HEK293 (cell line): ENCODE measurements around the gene TUBGCP6.

Experiments
- CTCF ChIA-PET: fragments of 350-600 bp; formaldehyde crosslinking; extraction: SDS; loops from one replicate; lab custom pipeline; 2021; ENCODE audit warnings: antibody characterized with exemption; lab: Yijun Ruan, JAX
- POLR2A ChIA-PET: fragments of 300-600 bp; formaldehyde crosslinking; extraction: SDS; loops from one replicate; lab custom pipeline; 2020; ENCODE audit warnings: antibody characterized with exemption, inconsistent platforms; lab: Yijun Ruan, JAX
- H3K27ac ChIP-seq: fragments of 200-500 bp; sonication (Bioruptor generic); 2 replicates; pipeline ENCODE4 v1.5.1; 2014; ENCODE audit warnings: low read depth, low read length, control low read depth, inconsistent platforms; ENCODE audit errors: extremely low read depth
- H3K36me3 ChIP-seq, 2 experiments: fragments of 200-500 bp in 1 of 2; sonication (Bioruptor generic) in 1 of 2; 1 replicate in 1 of 2; 2 replicates in 1 of 2; pipeline ENCODE4 v1.5.1; 2014 to 2017; ENCODE audit warnings: inconsistent platforms in 2 of 2, low read length in 2 of 2; ENCODE audit not compliant: control insufficient read depth in 2 of 2, insufficient read depth in 1 of 2
- H3K4me1 ChIP-seq: fragments of 200-500 bp; sonication (Bioruptor generic); 2 replicates; pipeline ENCODE4 v1.5.1; 2014; ENCODE audit warnings: mild to moderate bottlenecking, low read length, inconsistent platforms; ENCODE audit not compliant: control insufficient read depth, insufficient read depth
- H3K4me3 ChIP-seq: 2 replicates; pipeline ENCODE4 v1.5.1; 2011; ENCODE audit warnings: low read depth, mild to moderate bottlenecking, control low read depth, low read length, moderate library complexity
- H3K9me3 ChIP-seq: fragments of 200-500 bp; sonication (Bioruptor generic); 2 replicates; pipeline ENCODE4 v1.5.1; 2014; ENCODE audit warnings: low read depth, low read length, inconsistent platforms; ENCODE audit not compliant: control insufficient read depth, insufficient read depth
- GLIS2 ChIP-seq: fragments of 450-650 bp; formaldehyde crosslinking; IDR thresholded peaks from 2 replicates; pipeline ENCODE4 v1.5.1; 2016; ENCODE audit warnings: missing biosample characterization, missing genetic modification characterization
- KLF8 ChIP-seq: fragments of 450-650 bp; formaldehyde crosslinking; IDR thresholded peaks from 2 replicates; pipeline ENCODE4 v1.5.1; 2016; ENCODE audit warnings: missing biosample characterization, missing genetic modification characterization
- KLF9 ChIP-seq: fragments of 450-650 bp; formaldehyde crosslinking; IDR thresholded peaks from 2 replicates; pipeline ENCODE4 v1.5.1; 2016; ENCODE audit warnings: missing biosample characterization, missing genetic modification characterization, low read depth
- OSR2 ChIP-seq: fragments of 450-650 bp; formaldehyde crosslinking; IDR thresholded peaks from 2 replicates; pipeline ENCODE4 v1.5.1; 2016; ENCODE audit warnings: missing biosample characterization, missing genetic modification characterization
- OVOL3 ChIP-seq: fragments of 450-650 bp; formaldehyde crosslinking; IDR thresholded peaks from 2 replicates; pipeline ENCODE4 v1.5.1; 2016; ENCODE audit warnings: missing biosample characterization, missing genetic modification characterization
- REPIN1 ChIP-seq: fragments of 450-650 bp; formaldehyde crosslinking; IDR thresholded peaks from 2 replicates; pipeline ENCODE4 v1.5.1; 2017; ENCODE audit warnings: missing biosample characterization, missing genetic modification characterization, low read depth
- ZFP69B ChIP-seq: fragments of 450-650 bp; formaldehyde crosslinking; IDR thresholded peaks from 2 replicates; pipeline ENCODE4 v1.5.1; 2016; ENCODE audit warnings: missing biosample characterization, missing genetic modification characterization
- ZIC2 ChIP-seq: fragments of 450-650 bp; formaldehyde crosslinking; IDR thresholded peaks from 2 replicates; pipeline ENCODE4 v1.5.1; 2016; ENCODE audit warnings: missing biosample characterization, missing genetic modification characterization
- ZNF169 ChIP-seq: fragments of 450-650 bp; formaldehyde crosslinking; IDR thresholded peaks from 2 replicates; pipeline ENCODE4 v1.5.1; 2016; ENCODE audit warnings: missing biosample characterization, missing genetic modification characterization
- ZNF202 ChIP-seq: fragments of 450-650 bp; formaldehyde crosslinking; IDR thresholded peaks from 2 replicates; pipeline ENCODE4 v1.5.1; 2016; ENCODE audit warnings: missing biosample characterization, missing genetic modification characterization, borderline replicate concordance
- ZNF211 ChIP-seq: fragments of 450-650 bp; formaldehyde crosslinking; IDR thresholded peaks from 2 replicates; pipeline ENCODE4 v1.5.1; 2016; ENCODE audit warnings: low read depth, missing biosample characterization, missing genetic modification characterization
- ZNF221 ChIP-seq: fragments of 450-650 bp; formaldehyde crosslinking; IDR thresholded peaks from 2 replicates; pipeline ENCODE4 v1.5.1; 2017; ENCODE audit warnings: missing biosample characterization, missing genetic modification characterization, borderline replicate concordance
- ZNF404 ChIP-seq: fragments of 450-650 bp; formaldehyde crosslinking; IDR thresholded peaks from 2 replicates; pipeline ENCODE4 v1.5.1; 2017; ENCODE audit warnings: missing biosample characterization, missing genetic modification characterization
- ZNF521 ChIP-seq: fragments of 450-650 bp; formaldehyde crosslinking; IDR thresholded peaks from 2 replicates; pipeline ENCODE4 v1.5.1; 2017; ENCODE audit warnings: missing biosample characterization, mild to moderate bottlenecking, missing genetic modification characterization
- ZNF529 ChIP-seq: fragments of 450-650 bp; formaldehyde crosslinking; IDR thresholded peaks from 2 replicates; pipeline ENCODE4 v1.5.1; 2017; ENCODE audit warnings: missing genetic modification characterization, missing biosample characterization; ENCODE audit not compliant: insufficient replicate concordance
- ZNF785 ChIP-seq: fragments of 450-650 bp; formaldehyde crosslinking; IDR thresholded peaks from 2 replicates; pipeline ENCODE4 v1.5.1; 2016; ENCODE audit warnings: missing biosample characterization, missing genetic modification characterization
- TF ChIP-seq, protein P1 (sequence below): fragments of 450-650 bp; formaldehyde crosslinking; IDR thresholded peaks from 2 replicates; pipeline ENCODE4 v1.5.1; 2016; ENCODE audit warnings: missing biosample characterization, missing genetic modification characterization, low read depth
- TF ChIP-seq, protein P2 (sequence below): fragments of 450-650 bp; formaldehyde crosslinking; IDR thresholded peaks from 2 replicates; pipeline ENCODE4 v1.5.1; 2016; ENCODE audit warnings: missing biosample characterization, missing genetic modification characterization
- TF ChIP-seq, protein P3 (sequence below): fragments of 450-650 bp; formaldehyde crosslinking; IDR thresholded peaks from 2 replicates; pipeline ENCODE4 v1.5.1; 2016; ENCODE audit warnings: missing biosample characterization, missing genetic modification characterization
- TF ChIP-seq, protein P4 (sequence below): fragments of 450-650 bp; formaldehyde crosslinking; IDR thresholded peaks from 2 replicates; pipeline ENCODE4 v1.5.1; 2016; ENCODE audit warnings: missing biosample characterization, missing genetic modification characterization, low read depth
- TF ChIP-seq, protein P5 (sequence below): IDR thresholded peaks from 2 replicates; pipeline ENCODE4 v1.6.1; 2011; ENCODE audit warnings: mild to moderate bottlenecking, low read depth, low read length, borderline replicate concordance
- TF ChIP-seq, protein P6 (sequence below): fragments of 450-650 bp; formaldehyde crosslinking; IDR thresholded peaks from 2 replicates; pipeline ENCODE4 v1.5.1; 2017; ENCODE audit warnings: missing biosample characterization, mild to moderate bottlenecking, missing genetic modification characterization, moderate library complexity

Gene TUBGCP6

DNA sequence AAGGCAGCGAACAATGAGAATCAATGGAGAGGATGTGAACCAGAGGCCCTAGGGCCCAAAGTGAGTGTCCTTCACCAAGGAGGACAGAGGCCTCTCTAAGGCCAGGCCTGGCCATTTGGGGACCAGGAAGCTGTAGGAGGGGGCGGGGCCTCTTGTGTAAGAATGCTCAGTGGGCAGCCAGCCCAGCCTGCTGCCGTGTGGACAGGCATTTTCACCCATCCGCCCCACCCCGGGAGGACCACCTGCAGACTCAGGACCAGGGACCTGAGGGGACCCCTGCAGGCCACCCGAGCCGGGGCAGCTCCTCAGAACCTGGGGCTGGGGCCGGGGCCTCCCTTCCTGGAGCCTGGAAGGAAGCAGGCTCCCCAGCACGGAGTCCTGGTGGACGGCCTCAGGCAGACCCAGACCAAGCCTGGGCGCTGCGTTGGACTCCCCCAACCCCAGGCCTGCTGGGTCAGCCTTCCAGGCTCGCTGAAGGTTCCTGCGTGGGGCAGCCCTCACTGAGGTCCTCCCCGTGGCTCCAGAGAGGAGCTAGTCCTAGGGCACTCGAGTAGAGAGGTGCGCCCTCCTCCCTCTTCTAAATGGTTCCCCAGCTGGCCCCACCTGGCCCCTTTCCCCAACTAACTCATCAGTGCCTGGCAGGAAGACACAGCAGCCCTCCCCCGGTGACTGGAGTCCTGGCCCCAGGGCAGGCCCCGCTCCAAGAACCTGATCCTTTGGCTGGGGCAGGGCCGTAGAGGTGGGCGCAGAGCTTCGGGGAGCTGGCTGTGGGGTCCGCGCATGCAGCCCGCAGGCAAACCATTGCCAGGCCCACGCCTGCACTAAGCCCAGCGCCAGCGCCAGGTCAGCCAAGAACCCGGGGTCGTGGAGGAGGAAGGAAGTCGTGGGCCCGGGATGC lies 60.6 kb downstream of the TUBGCP6 start:
- Histone ChIP-seq H3K4me3 (no peak overlapping the region), H3K36me3 (peaks cover 0 to 24% of the 10 kb centered on the region in 2 experiments; a peak in 1 of 3 replicates), H3K9me3 (no peaks in the 10 kb centered on the region), H3K27ac (no peak overlapping the region), H3K4me1 (peaks cover 14% of the 10 kb centered on the region)
- no peak for TF ChIP-seq ZNF785
- no peak for TF ChIP-seq ZNF202
- TF ChIP-seq, protein P1, sequence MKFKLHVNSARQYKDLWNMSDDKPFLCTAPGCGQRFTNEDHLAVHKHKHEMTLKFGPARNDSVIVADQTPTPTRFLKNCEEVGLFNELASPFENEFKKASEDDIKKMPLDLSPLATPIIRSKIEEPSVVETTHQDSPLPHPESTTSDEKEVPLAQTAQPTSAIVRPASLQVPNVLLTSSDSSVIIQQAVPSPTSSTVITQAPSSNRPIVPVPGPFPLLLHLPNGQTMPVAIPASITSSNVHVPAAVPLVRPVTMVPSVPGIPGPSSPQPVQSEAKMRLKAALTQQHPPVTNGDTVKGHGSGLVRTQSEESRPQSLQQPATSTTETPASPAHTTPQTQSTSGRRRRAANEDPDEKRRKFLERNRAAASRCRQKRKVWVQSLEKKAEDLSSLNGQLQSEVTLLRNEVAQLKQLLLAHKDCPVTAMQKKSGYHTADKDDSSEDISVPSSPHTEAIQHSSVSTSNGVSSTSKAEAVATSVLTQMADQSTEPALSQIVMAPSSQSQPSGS (tag by site-specific recombination): no peak
- no peak for TF ChIP-seq ZNF169 (tag by site-specific recombination)
- peak; percentile 64 for TF ChIP-seq GLIS2 (tag by site-specific recombination)
- no peak for TF ChIP-seq ZNF529
- no peak for TF ChIP-seq ZNF521 (tag by site-specific recombination)
- TF ChIP-seq, protein P2, sequence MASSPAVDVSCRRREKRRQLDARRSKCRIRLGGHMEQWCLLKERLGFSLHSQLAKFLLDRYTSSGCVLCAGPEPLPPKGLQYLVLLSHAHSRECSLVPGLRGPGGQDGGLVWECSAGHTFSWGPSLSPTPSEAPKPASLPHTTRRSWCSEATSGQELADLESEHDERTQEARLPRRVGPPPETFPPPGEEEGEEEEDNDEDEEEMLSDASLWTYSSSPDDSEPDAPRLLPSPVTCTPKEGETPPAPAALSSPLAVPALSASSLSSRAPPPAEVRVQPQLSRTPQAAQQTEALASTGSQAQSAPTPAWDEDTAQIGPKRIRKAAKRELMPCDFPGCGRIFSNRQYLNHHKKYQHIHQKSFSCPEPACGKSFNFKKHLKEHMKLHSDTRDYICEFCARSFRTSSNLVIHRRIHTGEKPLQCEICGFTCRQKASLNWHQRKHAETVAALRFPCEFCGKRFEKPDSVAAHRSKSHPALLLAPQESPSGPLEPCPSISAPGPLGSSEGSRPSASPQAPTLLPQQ (tag by site-specific recombination): 0 out of 2 replicates have a peak, but pooled peaks have one; percentile 11
- TF ChIP-seq, protein P3, sequence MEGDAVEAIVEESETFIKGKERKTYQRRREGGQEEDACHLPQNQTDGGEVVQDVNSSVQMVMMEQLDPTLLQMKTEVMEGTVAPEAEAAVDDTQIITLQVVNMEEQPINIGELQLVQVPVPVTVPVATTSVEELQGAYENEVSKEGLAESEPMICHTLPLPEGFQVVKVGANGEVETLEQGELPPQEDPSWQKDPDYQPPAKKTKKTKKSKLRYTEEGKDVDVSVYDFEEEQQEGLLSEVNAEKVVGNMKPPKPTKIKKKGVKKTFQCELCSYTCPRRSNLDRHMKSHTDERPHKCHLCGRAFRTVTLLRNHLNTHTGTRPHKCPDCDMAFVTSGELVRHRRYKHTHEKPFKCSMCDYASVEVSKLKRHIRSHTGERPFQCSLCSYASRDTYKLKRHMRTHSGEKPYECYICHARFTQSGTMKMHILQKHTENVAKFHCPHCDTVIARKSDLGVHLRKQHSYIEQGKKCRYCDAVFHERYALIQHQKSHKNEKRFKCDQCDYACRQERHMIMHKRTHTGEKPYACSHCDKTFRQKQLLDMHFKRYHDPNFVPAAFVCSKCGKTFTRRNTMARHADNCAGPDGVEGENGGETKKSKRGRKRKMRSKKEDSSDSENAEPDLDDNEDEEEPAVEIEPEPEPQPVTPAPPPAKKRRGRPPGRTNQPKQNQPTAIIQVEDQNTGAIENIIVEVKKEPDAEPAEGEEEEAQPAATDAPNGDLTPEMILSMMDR (tag by site-specific recombination): no peak
- 0 out of 2 replicates have a peak, but pooled peaks have one; percentile 10 for TF ChIP-seq KLF9 (tag by site-specific recombination)
- TF ChIP-seq, protein P4, sequence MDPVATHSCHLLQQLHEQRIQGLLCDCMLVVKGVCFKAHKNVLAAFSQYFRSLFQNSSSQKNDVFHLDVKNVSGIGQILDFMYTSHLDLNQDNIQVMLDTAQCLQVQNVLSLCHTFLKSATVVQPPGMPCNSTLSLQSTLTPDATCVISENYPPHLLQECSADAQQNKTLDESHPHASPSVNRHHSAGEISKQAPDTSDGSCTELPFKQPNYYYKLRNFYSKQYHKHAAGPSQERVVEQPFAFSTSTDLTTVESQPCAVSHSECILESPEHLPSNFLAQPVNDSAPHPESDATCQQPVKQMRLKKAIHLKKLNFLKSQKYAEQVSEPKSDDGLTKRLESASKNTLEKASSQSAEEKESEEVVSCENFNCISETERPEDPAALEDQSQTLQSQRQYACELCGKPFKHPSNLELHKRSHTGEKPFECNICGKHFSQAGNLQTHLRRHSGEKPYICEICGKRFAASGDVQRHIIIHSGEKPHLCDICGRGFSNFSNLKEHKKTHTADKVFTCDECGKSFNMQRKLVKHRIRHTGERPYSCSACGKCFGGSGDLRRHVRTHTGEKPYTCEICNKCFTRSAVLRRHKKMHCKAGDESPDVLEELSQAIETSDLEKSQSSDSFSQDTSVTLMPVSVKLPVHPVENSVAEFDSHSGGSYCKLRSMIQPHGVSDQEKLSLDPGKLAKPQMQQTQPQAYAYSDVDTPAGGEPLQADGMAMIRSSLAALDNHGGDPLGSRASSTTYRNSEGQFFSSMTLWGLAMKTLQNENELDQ (tag by site-specific recombination): no peak
- no peak for TF ChIP-seq ZNF221 (tag by site-specific recombination)
- TF ChIP-seq, protein P5, sequence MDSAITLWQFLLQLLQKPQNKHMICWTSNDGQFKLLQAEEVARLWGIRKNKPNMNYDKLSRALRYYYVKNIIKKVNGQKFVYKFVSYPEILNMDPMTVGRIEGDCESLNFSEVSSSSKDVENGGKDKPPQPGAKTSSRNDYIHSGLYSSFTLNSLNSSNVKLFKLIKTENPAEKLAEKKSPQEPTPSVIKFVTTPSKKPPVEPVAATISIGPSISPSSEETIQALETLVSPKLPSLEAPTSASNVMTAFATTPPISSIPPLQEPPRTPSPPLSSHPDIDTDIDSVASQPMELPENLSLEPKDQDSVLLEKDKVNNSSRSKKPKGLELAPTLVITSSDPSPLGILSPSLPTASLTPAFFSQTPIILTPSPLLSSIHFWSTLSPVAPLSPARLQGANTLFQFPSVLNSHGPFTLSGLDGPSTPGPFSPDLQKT: no peak
- TF ChIP-seq, protein P6, sequence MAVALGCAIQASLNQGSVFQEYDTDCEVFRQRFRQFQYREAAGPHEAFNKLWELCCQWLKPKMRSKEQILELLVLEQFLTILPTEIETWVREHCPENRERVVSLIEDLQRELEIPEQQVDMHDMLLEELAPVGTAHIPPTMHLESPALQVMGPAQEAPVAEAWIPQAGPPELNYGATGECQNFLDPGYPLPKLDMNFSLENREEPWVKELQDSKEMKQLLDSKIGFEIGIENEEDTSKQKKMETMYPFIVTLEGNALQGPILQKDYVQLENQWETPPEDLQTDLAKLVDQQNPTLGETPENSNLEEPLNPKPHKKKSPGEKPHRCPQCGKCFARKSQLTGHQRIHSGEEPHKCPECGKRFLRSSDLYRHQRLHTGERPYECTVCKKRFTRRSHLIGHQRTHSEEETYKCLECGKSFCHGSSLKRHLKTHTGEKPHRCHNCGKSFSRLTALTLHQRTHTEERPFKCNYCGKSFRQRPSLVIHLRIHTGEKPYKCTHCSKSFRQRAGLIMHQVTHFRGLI (tag by site-specific recombination): no peak
- TF ChIP-seq ZNF404 (tag by site-specific recombination): no peak
- no peak for TF ChIP-seq KLF8 (tag by site-specific recombination)
- no peak for TF ChIP-seq ZNF211 (tag by site-specific recombination)
- TF ChIP-seq OVOL3 (tag by site-specific recombination): no peak
- TF ChIP-seq ZIC2 (tag by site-specific recombination): peak; percentile 63
- TF ChIP-seq OSR2 (tag by site-specific recombination): no peak
- TF ChIP-seq ZFP69B (tag by site-specific recombination): 0 out of 2 replicates have a peak, but pooled peaks have one; percentile 57
- TF ChIP-seq REPIN1 (tag by site-specific recombination): no peak
- CTCF ChIA-PET: interaction anchor here (0.7 kb wide), 1 partner anchor 397 kb away, joined by 3 read pairs; no protein-coding TSS in a partner anchor
- POLR2A ChIA-PET: interaction anchor here (0.5 kb wide), 1 partner anchor 165 kb away, joined by 5 read pairs; no protein-coding TSS in a partner anchor
